H1 (cell line): ENCODE data around the gene AGAP1. TPM values are rescaled to one million over a fixed set of nuclear protein-coding genes. Genes with fewer than 3 reads are reported as not detected.

Source experiments
- CTCF ChIA-PET: fragments of 300-600 bp; sonication (Branson Sonifier 250); formaldehyde crosslinking; loops from one replicate; lab custom pipeline; 2021; ENCODE audit not compliant: partially characterized antibody; lab: Charles Lee
- POLR2A ChIA-PET: fragments of 300-600 bp; sonication (Branson Sonifier 250); formaldehyde crosslinking; loops from one replicate; lab custom pipeline; 2021; ENCODE audit warnings: inconsistent platforms; ENCODE audit not compliant: partially characterized antibody; lab: Charles Lee
- DNase-seq, 2 experiments: peaks; one replicate each; pipeline versions ENCODE4 v3.0.0 to v3.0.0-alpha.2; 2010 to 2022; ENCODE audit warnings: low spot score in 2 of 2, low read depth in 1 of 2, mixed read lengths in 1 of 2
- FAIRE-seq: peaks from 2 replicates; lab custom pipeline; 2011; peaks lifted over from hg19 to GRCh38; lab: Jason Lieb, UNC
- H2AFZ ChIP-seq: 2 replicates; pipeline ENCODE4 v1.8.1; 2012; ENCODE audit warnings: low read length, inconsistent platforms
- H2AK5ac ChIP-seq: 2 replicates; pipeline ENCODE4 v1.6.1; 2013; ENCODE audit warnings: low read depth, low read length
- H2BK120ac ChIP-seq: replicated peaks from 2 replicates; pipeline ENCODE3; 2013; ENCODE audit warnings: low read depth, low read length, inconsistent platforms
- H2BK12ac ChIP-seq: 2 replicates; pipeline ENCODE4 v1.6.1; 2013; ENCODE audit warnings: low read depth, low read length
- H2BK15ac ChIP-seq: 2 replicates; pipeline ENCODE4 v1.6.1; 2013; ENCODE audit warnings: low read length
- H2BK20ac ChIP-seq: 2 replicates; pipeline ENCODE4 v1.6.1; 2013; ENCODE audit warnings: low read length
- H2BK5ac ChIP-seq: 2 replicates; pipeline ENCODE4 v1.6.1; 2013; ENCODE audit warnings: low read depth, low read length
- H3K14ac ChIP-seq: 2 replicates; pipeline ENCODE4 v1.6.1; 2013; ENCODE audit warnings: inconsistent platforms; ENCODE audit not compliant: insufficient read length
- H3K18ac ChIP-seq: 2 replicates; pipeline ENCODE4 v1.6.1; 2013; ENCODE audit warnings: low read length; ENCODE audit errors: extremely low read depth
- H3K23ac ChIP-seq: 2 replicates; pipeline ENCODE4 v1.6.1; 2013; ENCODE audit warnings: inconsistent platforms; ENCODE audit not compliant: insufficient read length
- H3K23me2 ChIP-seq: 2 replicates; pipeline ENCODE4 v1.6.1; 2013; ENCODE audit warnings: low read depth, low read length
- H3K27ac ChIP-seq: 2 replicates; pipeline ENCODE4 v1.6.1; 2011; ENCODE audit warnings: low read depth, low read length, inconsistent platforms
- H3K27me3 ChIP-seq, 4 experiments: replicated peaks in 1 of 4; 1 replicate in 1 of 4; 2 replicates in 3 of 4; pipeline versions ENCODE4 v1.6.1 to v1.8.1; 2011 to 2013; ENCODE audit warnings: low read length in 3 of 4, mild to moderate bottlenecking in 3 of 4, inconsistent platforms in 2 of 4, mixed read lengths in 2 of 4, moderate library complexity in 1 of 4; ENCODE audit not compliant: control insufficient read depth in 3 of 4, insufficient read depth in 3 of 4; ENCODE audit errors: extremely low read depth in 1 of 4
- H3K36me3 ChIP-seq, 4 experiments: 2 replicates each; pipeline versions ENCODE4 v1.6.1 to v1.8.1; 2011 to 2013; ENCODE audit warnings: mild to moderate bottlenecking in 4 of 4, low read length in 3 of 4, moderate library complexity in 2 of 4, control low read depth in 1 of 4, inconsistent platforms in 1 of 4; ENCODE audit not compliant: insufficient read depth in 4 of 4, control insufficient read depth in 2 of 4
- H3K4ac ChIP-seq: replicated peaks from 2 replicates; pipeline ENCODE3; 2013; ENCODE audit warnings: low read length, low read depth, mixed read lengths, inconsistent platforms; ENCODE audit not compliant: insufficient read length
- H3K4me1 ChIP-seq, 4 experiments: replicated peaks in 1 of 4; 1 replicate in 1 of 4; 2 replicates in 3 of 4; pipeline versions ENCODE4 v1.6.1 to v1.8.1; 2011 to 2013; ENCODE audit warnings: low read length in 3 of 4, inconsistent platforms in 2 of 4, mixed read lengths in 1 of 4; ENCODE audit not compliant: insufficient read depth in 4 of 4, control insufficient read depth in 3 of 4
- H3K4me2 ChIP-seq, 2 experiments: 2 replicates each; pipeline versions ENCODE4 v1.6.1 to v1.8.1; 2011 to 2013; ENCODE audit warnings: low read depth in 2 of 2, low read length in 2 of 2, control low read depth in 1 of 2, inconsistent platforms in 1 of 2, mild to moderate bottlenecking in 1 of 2; ENCODE audit not compliant: insufficient read depth in 1 of 2
- H3K4me3 ChIP-seq, 4 experiments: fragments of 200-600, 300-600 bp in 1 of 4; sonication (generic), shearing (Covaris generic), sonication (Bioruptor Twin) in 1 of 4; 2 replicates each; pipeline versions ENCODE4 v1.5.1 to v1.8.1; 2011 to 2016; ENCODE audit warnings: low read length in 4 of 4, low read depth in 3 of 4, control low read depth in 2 of 4, inconsistent platforms in 2 of 4, mild to moderate bottlenecking in 2 of 4, mixed read lengths in 1 of 4, moderate library complexity in 1 of 4; ENCODE audit not compliant: insufficient read depth in 2 of 4; ENCODE audit errors: extremely low read depth in 1 of 4
- H3K56ac ChIP-seq: replicated peaks from 2 replicates; pipeline ENCODE3; 2013; ENCODE audit warnings: low read depth, mild to moderate bottlenecking, mixed read lengths, low read length, inconsistent platforms; ENCODE audit not compliant: insufficient read length
- H3K79me1 ChIP-seq: 2 replicates; pipeline ENCODE4 v1.6.1; 2013; ENCODE audit warnings: low read depth, low read length, control low read depth
- H3K79me2 ChIP-seq, 2 experiments: 2 replicates each; pipeline versions ENCODE4 v1.6.1 to v1.8.1; 2012 to 2013; ENCODE audit warnings: low read length in 2 of 2, mild to moderate bottlenecking in 2 of 2, inconsistent platforms in 1 of 2; ENCODE audit not compliant: insufficient read depth in 2 of 2, control insufficient read depth in 1 of 2
- H3K9ac ChIP-seq, 4 experiments: replicated peaks in 1 of 4; 1 replicate in 1 of 4; 2 replicates in 3 of 4; pipeline versions ENCODE4 v1.6.1 to v1.8.1; 2011 to 2013; ENCODE audit warnings: low read depth in 3 of 4, low read length in 3 of 4, control low read depth in 2 of 4, mild to moderate bottlenecking in 2 of 4, moderate library complexity in 2 of 4, inconsistent platforms in 1 of 4; ENCODE audit errors: extremely low read depth in 1 of 4
- H3K9me3 ChIP-seq, 2 experiments: 2 replicates each; pipeline versions ENCODE4 v1.6.1 to v1.8.1; 2012 to 2013; ENCODE audit warnings: mild to moderate bottlenecking in 2 of 2, moderate library complexity in 2 of 2, control low read depth in 1 of 2, inconsistent platforms in 1 of 2, low read depth in 1 of 2, low read length in 1 of 2, mixed read lengths in 1 of 2; ENCODE audit not compliant: insufficient read depth in 2 of 2
- H4K20me1 ChIP-seq, 2 experiments: replicated peaks in 1 of 2; 2 replicates each; pipeline versions ENCODE3 to v1.8.1; 2011 to 2013; ENCODE audit warnings: inconsistent platforms in 2 of 2, low read length in 2 of 2, mild to moderate bottlenecking in 1 of 2; ENCODE audit not compliant: insufficient read depth in 2 of 2, control insufficient read depth in 1 of 2
- H4K5ac ChIP-seq: 2 replicates; pipeline ENCODE4 v1.6.1; 2013; ENCODE audit warnings: low read length, low read depth, mixed read lengths, inconsistent platforms; ENCODE audit not compliant: insufficient read length
- H4K8ac ChIP-seq: 2 replicates; pipeline ENCODE4 v1.8.0; 2013; ENCODE audit warnings: mild to moderate bottlenecking, moderate library complexity, low read length, inconsistent platforms; ENCODE audit not compliant: insufficient read depth; ENCODE audit errors: extremely low read depth
- H4K91ac ChIP-seq: replicated peaks from 2 replicates; pipeline ENCODE3; 2013; ENCODE audit warnings: low read length, mixed read lengths, inconsistent platforms; ENCODE audit not compliant: insufficient read length
- BACH1 ChIP-seq: IDR thresholded peaks from 2 replicates; pipeline ENCODE4 v1.6.1; 2012; ENCODE audit warnings: low read length, improper control_type of control experiment
- EZH2 ChIP-seq: fragments of 200-600 bp; sonication (generic); IDR thresholded peaks from 2 replicates; pipeline ENCODE4 v1.7.1; 2012; ENCODE audit warnings: low read depth, mild to moderate bottlenecking, moderate library complexity, low read length, inconsistent platforms; ENCODE audit not compliant: severe bottlenecking
- GTF2F1 ChIP-seq: IDR thresholded peaks from 2 replicates; pipeline ENCODE4 v1.6.1; 2012; ENCODE audit warnings: low read depth, low read length, improper control_type of control experiment, borderline replicate concordance
- RBBP5 ChIP-seq: IDR thresholded peaks from 2 replicates; pipeline ENCODE4 v1.7.1; 2012; ENCODE audit warnings: low read depth, mild to moderate bottlenecking, inconsistent platforms, low read length, moderate library complexity, borderline replicate concordance
- ZNF274 ChIP-seq: IDR thresholded peaks from 2 replicates; pipeline ENCODE4 v1.7.0; 2012; ENCODE audit warnings: low read length, borderline replicate concordance; ENCODE audit errors: extremely low read depth
- WGBS, 2 experiments: shearing (Covaris generic) in 1 of 2; methylation state at CpG; one replicate each; pipeline versions ENCODE4 v1.1.6 to v1.1.7; 2013 to 2015; ENCODE audit warnings: low lambda C conversion rate in 2 of 2, mixed read lengths in 2 of 2, inconsistent platforms in 1 of 2, low coverage in 1 of 2, missing lambda C conversion rate in 1 of 2; ENCODE audit not compliant: insufficient replicate concordance in 2 of 2, insufficient coverage in 1 of 2, insufficient read length in 1 of 2; ENCODE audit errors: extremely low coverage in 1 of 2, missing lambda C conversion rate in 1 of 2; 5-methylcytosine and 5-hydroxymethylcytosine counted together
- polyA plus RNA-seq, 7 experiments: library from polyadenylated mRNA; depleted of rRNA in 3 of 7; stranded (reverse) in 5 of 7; unstranded in 2 of 7; fragments of >200 nt in 5 of 7; fragments of 200-250 nt in 2 of 7; gene quantifications; 1 replicate in 5 of 7; 2 replicates in 1 of 7; 4 replicates in 1 of 7; pipeline versions ENCODE4 v1.2.1 to v1.2.3, GENCODE V29; 2011 to 2013; ENCODE audit warnings: missing spikeins in 2 of 7, mixed read lengths in 2 of 7
- total RNA-seq: library from RNA; stranded (reverse); fragmentation: NEBNext Ultra II Directional; extraction: Animal tissue kit (Norgen Biotek cat#: 25700); gene quantifications from 2 replicates; pipeline ENCODE4 v1.2.1, GENCODE V29; 2021

Gene AGAP1
- total and polyA plus RNA-seq, 2 of the 8 experiments (the other 6 are each of a cell fraction or from before 2014, with no cell fraction given), result 18.1 to 39.4 TPM

DNA sequence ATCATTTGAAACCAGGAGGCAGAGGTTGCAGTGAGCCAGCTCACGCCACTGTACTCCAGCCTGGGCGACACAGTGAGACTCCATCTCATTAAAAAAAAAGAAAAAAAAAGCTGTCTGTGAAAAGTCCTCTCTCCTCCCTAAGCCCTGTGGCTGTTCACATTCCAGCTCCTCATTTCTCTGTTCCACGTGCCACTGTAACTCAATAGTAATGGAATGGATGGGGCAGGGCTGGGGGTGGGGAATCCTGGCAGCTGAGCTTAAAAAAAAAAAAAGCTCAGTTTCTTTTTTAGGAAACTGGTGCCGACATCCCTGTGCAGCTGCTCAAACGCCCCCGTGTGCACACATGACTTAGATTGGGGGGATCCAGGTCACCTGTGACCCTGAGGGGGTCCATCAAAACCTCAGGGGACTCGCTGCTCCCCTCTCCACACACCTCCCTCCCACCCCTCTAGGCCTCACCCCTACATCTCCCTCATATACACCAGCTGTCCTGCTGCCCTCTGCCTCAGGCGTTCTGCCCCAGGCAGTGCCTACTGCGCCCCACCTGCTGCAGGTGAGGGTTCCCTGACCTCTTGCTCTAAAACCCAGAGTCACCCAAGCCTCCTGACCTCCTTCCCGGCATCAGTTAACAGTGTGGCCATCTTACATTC, 255.4 kb downstream of the AGAP1 start:
- Histone ChIP-seq H3K4me2 (no peak overlapping the region), H3K27me3 (no peaks in the 10 kb centered on the region), H3K79me1 (no peaks in the 10 kb centered on the region), H2BK5ac (no peak overlapping the region), H3K4ac (no peak overlapping the region), H2BK20ac (no peak overlapping the region), H2BK15ac (no peak overlapping the region), H2AFZ (no peak overlapping the region), H4K5ac (no peak overlapping the region), H3K79me2 (no peaks in the 10 kb centered on the region), H4K8ac (no peak overlapping the region), H3K56ac (no peak overlapping the region), H3K9me3 (no peaks in the 10 kb centered on the region), H2BK120ac (no peak overlapping the region), H3K9ac (no peak overlapping the region), H4K91ac (no peak overlapping the region), H3K36me3 (peaks cover 0 to 14% (median 2%) of the 10 kb centered on the region in 4 experiments; a peak in 4 of 8 replicates), H3K23me2 (no peaks in the 10 kb centered on the region), H3K27ac (no peak overlapping the region), H2AK5ac (no peak overlapping the region), H3K4me1 (peaks cover 5 to 19% (median 12%) of the 10 kb centered on the region in 4 experiments), H4K20me1 (peaks cover 2 to 6% of the 10 kb centered on the region in 2 experiments), H3K23ac (no peak overlapping the region), H3K14ac (no peak overlapping the region), H2BK12ac (no peak overlapping the region), H3K18ac (no peak overlapping the region), H3K4me3 (no peak overlapping the region)
- POLR2A ChIA-PET, result no interaction called here
- TF ChIP-seq ZNF274 (no peak), EZH2 (no peak), GTF2F1 (no peak), RBBP5 (no peak), BACH1 (no peak)
- WGBS, 2 experiments, result 86% methylated on average over 10 of the region's 10 CpGs; no CpG with 5 or more reads in 1 of the 2 experiments
- CTCF ChIA-PET, result interaction anchor here (0.7 to 2.2 kb wide), 4 partner anchors 8 to 153 kb away, joined by 3 to 23 read pairs (median 3); no protein-coding TSS in a partner anchor
- no peak for DNase-seq
- FAIRE-seq, result no peak
